ENCODE measurements around the gene LMOD2.

Gene LMOD2

DNA sequence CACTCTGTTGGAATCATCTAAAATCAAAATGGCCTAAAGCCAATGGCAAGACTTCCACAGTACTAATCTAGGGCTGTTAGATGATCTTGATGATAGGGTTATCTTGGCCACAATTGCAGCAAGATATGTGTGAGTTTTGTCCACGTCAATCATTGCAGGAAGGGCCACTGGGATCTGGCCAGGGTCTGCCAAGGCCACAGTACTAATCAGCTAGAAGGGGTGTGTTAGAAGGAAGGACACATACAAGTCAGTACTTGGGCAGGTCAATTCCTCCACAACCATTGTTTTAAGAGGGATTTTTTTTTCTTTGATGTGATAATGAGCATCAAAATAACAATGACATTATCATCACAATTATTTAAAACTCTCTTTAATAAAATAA lies 1.6 kb downstream of the LMOD2 start:
- TF ChIP-seq PPARA (CRISPR knock-in tag; IDR thresholded peaks at IDR 0.05; ENCODE audit: borderline replicate concordance) = no peak
- TF ChIP-seq BACH2 (CRISPR knock-in tag; IDR thresholded peaks at IDR 0.05; ENCODE audit: borderline replicate concordance) = no peak
- no peak for TF ChIP-seq ZFP30 (CRISPR knock-in tag; IDR thresholded peaks at IDR 0.05)
- no peak for TF ChIP-seq ARNTL (CRISPR knock-in tag; IDR thresholded peaks at IDR 0.05; ENCODE audit: borderline replicate concordance, low read depth)
- no peak for TF ChIP-seq ZNF565 (CRISPR knock-in tag; conservative IDR thresholded peaks at IDR 0.05; ENCODE audit: low read depth)
- TF ChIP-seq GLIS3 (CRISPR knock-in tag; IDR thresholded peaks at IDR 0.05) = no peak
- no peak for TF ChIP-seq TOX (CRISPR knock-in tag; IDR thresholded peaks at IDR 0.05; ENCODE audit: borderline replicate concordance)
- no peak for TF ChIP-seq TCF4 (CRISPR knock-in tag; IDR thresholded peaks at IDR 0.05; ENCODE audit: borderline replicate concordance)

DNA sequence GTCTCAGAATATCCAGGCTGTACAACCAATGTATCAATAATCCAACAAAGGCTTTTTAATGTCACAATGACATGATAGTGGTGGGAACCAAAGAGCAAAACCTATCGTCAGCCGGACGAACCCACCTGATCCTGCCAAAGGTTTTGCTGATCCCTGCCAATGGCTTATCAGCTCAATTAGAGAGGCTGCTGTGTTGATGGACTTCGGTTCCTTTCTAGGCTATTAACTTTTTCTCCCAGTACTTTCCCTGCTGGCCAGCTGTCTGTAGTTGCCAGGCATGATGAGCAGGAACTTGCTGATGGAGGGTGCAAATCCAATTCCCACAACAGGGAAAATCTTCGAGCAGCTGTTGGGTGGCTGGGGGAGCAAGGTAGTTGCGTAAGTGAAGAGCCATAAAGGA lies 2.4 kb downstream of the LMOD2 start:
- TF ChIP-seq GLIS3 (CRISPR knock-in tag; IDR thresholded peaks at IDR 0.05) = no peak
- TF ChIP-seq SNAI2 (CRISPR knock-in tag; IDR thresholded peaks at IDR 0.05) = no peak
- no peak for TF ChIP-seq ZNF8 (CRISPR knock-in tag; IDR thresholded peaks at IDR 0.05)
- no peak for TF ChIP-seq RARB (CRISPR knock-in tag; IDR thresholded peaks at IDR 0.05)
- TF ChIP-seq TOX (CRISPR knock-in tag; IDR thresholded peaks at IDR 0.05; ENCODE audit: borderline replicate concordance) = no peak
- TF ChIP-seq ZFP3 (CRISPR knock-in tag; IDR thresholded peaks at IDR 0.05) = no peak
- ATAC-seq = no peak

More for the DNA sequence above, 1.6 kb downstream of the LMOD2 start:
- no peak for ATAC-seq

DNA sequence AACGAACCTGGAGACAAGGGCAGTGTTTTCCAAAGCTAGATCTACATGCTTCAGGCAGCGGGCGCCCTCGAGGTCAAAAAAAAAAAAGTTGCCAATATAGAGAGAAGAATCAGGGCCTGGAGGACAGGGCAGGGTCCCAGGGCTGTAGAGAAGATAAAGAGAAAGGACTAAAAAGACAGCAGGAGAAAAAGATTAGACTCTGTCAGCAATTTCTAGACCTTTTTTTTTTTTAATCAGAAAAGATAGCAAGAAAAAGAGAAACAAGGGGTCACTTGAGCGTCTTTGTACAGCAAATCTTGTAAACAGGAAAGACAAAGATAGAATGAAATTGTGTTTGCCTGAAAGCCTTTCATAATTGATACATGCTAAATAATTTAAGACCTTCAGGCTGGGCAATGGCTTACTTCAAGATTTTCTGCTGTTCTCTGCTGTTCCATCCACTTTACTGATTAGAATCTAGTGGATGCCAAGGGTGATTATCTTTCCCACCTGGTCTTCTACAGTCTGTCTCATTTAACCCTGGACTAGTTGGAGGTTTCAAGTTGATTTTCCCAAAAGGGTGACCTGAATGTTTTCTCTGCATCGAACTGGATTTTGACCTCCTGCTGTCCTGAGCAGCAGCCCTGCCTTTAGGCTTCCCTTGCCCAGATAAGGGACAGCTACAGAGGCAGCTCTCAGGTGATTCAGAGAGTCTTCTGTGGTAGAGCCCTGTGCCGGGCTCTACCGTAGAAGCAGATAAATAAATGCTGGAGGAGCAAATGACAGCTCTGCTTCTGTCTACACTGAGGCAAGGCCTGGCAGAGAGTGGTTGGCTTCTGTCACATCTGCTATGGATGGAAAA lies 5.1 kb downstream of the LMOD2 start:
- TF ChIP-seq ZFP30 (CRISPR knock-in tag; IDR thresholded peaks at IDR 0.05) (no peak), ZFP3 (CRISPR knock-in tag; IDR thresholded peaks at IDR 0.05) (no peak), TCF4 (CRISPR knock-in tag; IDR thresholded peaks at IDR 0.05; ENCODE audit: borderline replicate concordance) (no peak), ARNTL (CRISPR knock-in tag; IDR thresholded peaks at IDR 0.05; ENCODE audit: borderline replicate concordance, low read depth) (no peak), CSDC2 (CRISPR knock-in tag; IDR thresholded peaks at IDR 0.05) (no peak), GLIS3 (CRISPR knock-in tag; IDR thresholded peaks at IDR 0.05) (no peak), SNAI2 (CRISPR knock-in tag; IDR thresholded peaks at IDR 0.05) (no peak), ZNF565 (CRISPR knock-in tag; conservative IDR thresholded peaks at IDR 0.05; ENCODE audit: low read depth) (no peak), ISL1 (CRISPR knock-in tag; IDR thresholded peaks at IDR 0.05) (no peak), ESRRG (CRISPR knock-in tag; IDR thresholded peaks at IDR 0.05) (no peak), ZC3H10 (CRISPR knock-in tag; IDR thresholded peaks at IDR 0.05) (no peak)
- TF ChIP-seq, protein P1, sequence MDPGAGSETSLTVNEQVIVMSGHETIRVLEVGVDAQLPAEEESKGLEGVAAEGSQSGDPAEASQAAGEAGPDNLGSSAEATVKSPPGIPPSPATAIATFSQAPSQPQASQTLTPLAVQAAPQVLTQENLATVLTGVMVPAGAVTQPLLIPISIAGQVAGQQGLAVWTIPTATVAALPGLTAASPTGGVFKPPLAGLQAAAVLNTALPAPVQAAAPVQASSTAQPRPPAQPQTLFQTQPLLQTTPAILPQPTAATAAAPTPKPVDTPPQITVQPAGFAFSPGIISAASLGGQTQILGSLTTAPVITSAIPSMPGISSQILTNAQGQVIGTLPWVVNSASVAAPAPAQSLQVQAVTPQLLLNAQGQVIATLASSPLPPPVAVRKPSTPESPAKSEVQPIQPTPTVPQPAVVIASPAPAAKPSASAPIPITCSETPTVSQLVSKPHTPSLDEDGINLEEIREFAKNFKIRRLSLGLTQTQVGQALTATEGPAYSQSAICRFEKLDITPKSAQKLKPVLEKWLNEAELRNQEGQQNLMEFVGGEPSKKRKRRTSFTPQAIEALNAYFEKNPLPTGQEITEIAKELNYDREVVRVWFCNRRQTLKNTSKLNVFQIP (CRISPR knock-in tag; IDR thresholded peaks at IDR 0.05; ENCODE audit: borderline replicate concordance, low read depth) = no peak
- TF ChIP-seq, protein P2, sequence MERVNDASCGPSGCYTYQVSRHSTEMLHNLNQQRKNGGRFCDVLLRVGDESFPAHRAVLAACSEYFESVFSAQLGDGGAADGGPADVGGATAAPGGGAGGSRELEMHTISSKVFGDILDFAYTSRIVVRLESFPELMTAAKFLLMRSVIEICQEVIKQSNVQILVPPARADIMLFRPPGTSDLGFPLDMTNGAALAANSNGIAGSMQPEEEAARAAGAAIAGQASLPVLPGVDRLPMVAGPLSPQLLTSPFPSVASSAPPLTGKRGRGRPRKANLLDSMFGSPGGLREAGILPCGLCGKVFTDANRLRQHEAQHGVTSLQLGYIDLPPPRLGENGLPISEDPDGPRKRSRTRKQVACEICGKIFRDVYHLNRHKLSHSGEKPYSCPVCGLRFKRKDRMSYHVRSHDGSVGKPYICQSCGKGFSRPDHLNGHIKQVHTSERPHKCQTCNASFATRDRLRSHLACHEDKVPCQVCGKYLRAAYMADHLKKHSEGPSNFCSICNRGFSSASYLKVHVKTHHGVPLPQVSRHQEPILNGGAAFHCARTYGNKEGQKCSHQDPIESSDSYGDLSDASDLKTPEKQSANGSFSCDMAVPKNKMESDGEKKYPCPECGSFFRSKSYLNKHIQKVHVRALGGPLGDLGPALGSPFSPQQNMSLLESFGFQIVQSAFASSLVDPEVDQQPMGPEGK (CRISPR knock-in tag; IDR thresholded peaks at IDR 0.05; ENCODE audit: borderline replicate concordance) = no peak
- TF ChIP-seq, protein P3, sequence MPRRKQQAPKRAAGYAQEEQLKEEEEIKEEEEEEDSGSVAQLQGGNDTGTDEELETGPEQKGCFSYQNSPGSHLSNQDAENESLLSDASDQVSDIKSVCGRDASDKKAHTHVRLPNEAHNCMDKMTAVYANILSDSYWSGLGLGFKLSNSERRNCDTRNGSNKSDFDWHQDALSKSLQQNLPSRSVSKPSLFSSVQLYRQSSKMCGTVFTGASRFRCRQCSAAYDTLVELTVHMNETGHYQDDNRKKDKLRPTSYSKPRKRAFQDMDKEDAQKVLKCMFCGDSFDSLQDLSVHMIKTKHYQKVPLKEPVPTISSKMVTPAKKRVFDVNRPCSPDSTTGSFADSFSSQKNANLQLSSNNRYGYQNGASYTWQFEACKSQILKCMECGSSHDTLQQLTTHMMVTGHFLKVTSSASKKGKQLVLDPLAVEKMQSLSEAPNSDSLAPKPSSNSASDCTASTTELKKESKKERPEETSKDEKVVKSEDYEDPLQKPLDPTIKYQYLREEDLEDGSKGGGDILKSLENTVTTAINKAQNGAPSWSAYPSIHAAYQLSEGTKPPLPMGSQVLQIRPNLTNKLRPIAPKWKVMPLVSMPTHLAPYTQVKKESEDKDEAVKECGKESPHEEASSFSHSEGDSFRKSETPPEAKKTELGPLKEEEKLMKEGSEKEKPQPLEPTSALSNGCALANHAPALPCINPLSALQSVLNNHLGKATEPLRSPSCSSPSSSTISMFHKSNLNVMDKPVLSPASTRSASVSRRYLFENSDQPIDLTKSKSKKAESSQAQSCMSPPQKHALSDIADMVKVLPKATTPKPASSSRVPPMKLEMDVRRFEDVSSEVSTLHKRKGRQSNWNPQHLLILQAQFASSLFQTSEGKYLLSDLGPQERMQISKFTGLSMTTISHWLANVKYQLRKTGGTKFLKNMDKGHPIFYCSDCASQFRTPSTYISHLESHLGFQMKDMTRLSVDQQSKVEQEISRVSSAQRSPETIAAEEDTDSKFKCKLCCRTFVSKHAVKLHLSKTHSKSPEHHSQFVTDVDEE (CRISPR knock-in tag; IDR thresholded peaks at IDR 0.05) = no peak
- no peak for ATAC-seq

DNA sequence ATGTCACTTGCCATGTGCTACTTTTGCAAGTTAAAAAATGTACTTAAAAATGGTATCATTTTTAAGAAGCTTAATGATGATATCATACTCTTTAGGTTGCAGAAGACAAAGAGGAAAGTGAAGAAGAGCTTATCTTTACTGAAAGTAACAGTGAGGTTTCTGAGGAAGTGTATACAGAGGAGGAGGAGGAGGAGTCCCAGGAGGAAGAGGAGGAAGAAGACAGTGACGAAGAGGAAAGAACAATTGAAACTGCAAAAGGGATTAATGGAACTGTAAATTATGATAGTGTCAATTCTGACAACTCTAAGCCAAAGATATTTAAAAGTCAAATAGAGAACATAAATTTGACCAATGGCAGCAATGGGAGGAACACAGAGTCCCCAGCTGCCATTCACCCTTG lies 6.1 kb downstream of the LMOD2 start:
- ATAC-seq = no peak
- TF ChIP-seq ZFP30 (CRISPR knock-in tag; IDR thresholded peaks at IDR 0.05) (no peak), PPARA (CRISPR knock-in tag; IDR thresholded peaks at IDR 0.05; ENCODE audit: borderline replicate concordance) (no peak), GLIS3 (CRISPR knock-in tag; IDR thresholded peaks at IDR 0.05) (no peak), OSR1 (CRISPR knock-in tag; IDR thresholded peaks at IDR 0.05) (no peak), TCF4 (CRISPR knock-in tag; IDR thresholded peaks at IDR 0.05; ENCODE audit: borderline replicate concordance) (no peak), CSDC2 (CRISPR knock-in tag; IDR thresholded peaks at IDR 0.05) (no peak)
- TF ChIP-seq, protein P3 (CRISPR knock-in tag; IDR thresholded peaks at IDR 0.05) = no peak
- TF ChIP-seq, protein P4, sequence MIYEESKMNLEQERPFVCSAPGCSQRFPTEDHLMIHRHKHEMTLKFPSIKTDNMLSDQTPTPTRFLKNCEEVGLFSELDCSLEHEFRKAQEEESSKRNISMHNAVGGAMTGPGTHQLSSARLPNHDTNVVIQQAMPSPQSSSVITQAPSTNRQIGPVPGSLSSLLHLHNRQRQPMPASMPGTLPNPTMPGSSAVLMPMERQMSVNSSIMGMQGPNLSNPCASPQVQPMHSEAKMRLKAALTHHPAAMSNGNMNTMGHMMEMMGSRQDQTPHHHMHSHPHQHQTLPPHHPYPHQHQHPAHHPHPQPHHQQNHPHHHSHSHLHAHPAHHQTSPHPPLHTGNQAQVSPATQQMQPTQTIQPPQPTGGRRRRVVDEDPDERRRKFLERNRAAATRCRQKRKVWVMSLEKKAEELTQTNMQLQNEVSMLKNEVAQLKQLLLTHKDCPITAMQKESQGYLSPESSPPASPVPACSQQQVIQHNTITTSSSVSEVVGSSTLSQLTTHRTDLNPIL (CRISPR knock-in tag; IDR thresholded peaks at IDR 0.05; ENCODE audit: low read depth) = no peak
- TF ChIP-seq, protein P5, sequence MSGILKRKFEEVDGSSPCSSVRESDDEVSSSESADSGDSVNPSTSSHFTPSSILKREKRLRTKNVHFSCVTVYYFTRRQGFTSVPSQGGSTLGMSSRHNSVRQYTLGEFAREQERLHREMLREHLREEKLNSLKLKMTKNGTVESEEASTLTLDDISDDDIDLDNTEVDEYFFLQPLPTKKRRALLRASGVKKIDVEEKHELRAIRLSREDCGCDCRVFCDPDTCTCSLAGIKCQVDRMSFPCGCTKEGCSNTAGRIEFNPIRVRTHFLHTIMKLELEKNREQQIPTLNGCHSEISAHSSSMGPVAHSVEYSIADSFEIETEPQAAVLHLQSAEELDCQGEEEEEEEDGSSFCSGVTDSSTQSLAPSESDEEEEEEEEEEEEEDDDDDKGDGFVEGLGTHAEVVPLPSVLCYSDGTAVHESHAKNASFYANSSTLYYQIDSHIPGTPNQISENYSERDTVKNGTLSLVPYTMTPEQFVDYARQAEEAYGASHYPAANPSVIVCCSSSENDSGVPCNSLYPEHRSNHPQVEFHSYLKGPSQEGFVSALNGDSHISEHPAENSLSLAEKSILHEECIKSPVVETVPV (CRISPR knock-in tag; IDR thresholded peaks at IDR 0.05) = no peak

Measured in SK-N-SH treated with all-trans-retinoic acid at 6 μM for 48 hours (cell line).